HG03045 (cell line): Measurements from ENCODE around the gene NME3.
"Not testable (repeated sequence)": the region's sequence is repeated elsewhere in the genome, so short reads cannot be mapped to it uniquely, and the experiment has no call there.

ENCODE experiments used
- ATAC-seq: cut with Tn5 transposase; IDR thresholded peaks from one replicate; pipeline ENCODE4 v1.9.1; 2021; ENCODE audit warnings: mild to moderate bottlenecking, moderate library complexity; ENCODE audit not compliant: unreplicated experiment

Gene NME3

GRCh38 chr16:1754204-1754603, 17.1 kb downstream of the NME3 start:
- no peak for ATAC-seq

GRCh38 chr16:1752853-1753252, 18.5 kb downstream of the NME3 start:
- no peak for ATAC-seq

GRCh38 chr16:1751946-1752345, 19.4 kb downstream of the NME3 start:
- no peak for ATAC-seq

GRCh38 chr16:1749152-1750117, 21.9 kb downstream of the NME3 start:
- no peak for ATAC-seq

- no peak for ATAC-seq
Measured at GRCh38 chr16:1747934-1748333, 23.4 kb downstream of the NME3 start.

GRCh38 chr16:1746693-1747195, 24.6 kb downstream of the NME3 start:
- no peak for ATAC-seq

- no peak for ATAC-seq
Measured at GRCh38 chr16:1745900-1746692, 25.2 kb downstream of the NME3 start.

GRCh38 chr16:1745181-1745899, 26.0 kb downstream of the NME3 start:
- no peak for ATAC-seq

GRCh38 chr16:1744338-1744840, 27.0 kb downstream of the NME3 start:
- no peak for ATAC-seq

- ATAC-seq, result no peak
Measured at GRCh38 chr16:1743376-1744337, 27.7 kb downstream of the NME3 start.

GRCh38 chr16:1741553-1742165, 29.7 kb downstream of the NME3 start:
- ATAC-seq, result no peak

- no peak for ATAC-seq
Measured at GRCh38 chr16:1740781-1741490, 30.4 kb downstream of the NME3 start.

GRCh38 chr16:1740234-1740633, 31.1 kb downstream of the NME3 start:
- ATAC-seq, result no peak

- ATAC-seq, result no peak
Measured at GRCh38 chr16:1734816-1735215, 36.5 kb downstream of the NME3 start.

GRCh38 chr16:1734123-1734522, 37.2 kb downstream of the NME3 start:
- ATAC-seq, result no peak

- not testable (repeated sequence) for ATAC-seq
Measured at GRCh38 chr16:1732551-1732987, 38.8 kb downstream of the NME3 start.

GRCh38 chr16:1732071-1732470, 39.3 kb downstream of the NME3 start:
- no peak for ATAC-seq

GRCh38 chr16:1731603-1732002, 39.7 kb downstream of the NME3 start:
- no peak for ATAC-seq

- no peak for ATAC-seq
Measured at GRCh38 chr16:1731073-1731472, 40.3 kb downstream of the NME3 start.
